NCI-H1436 treated with DMSO at 0.1 percent for 48 hours (cell line): Measurements from ENCODE around the gene CEACAM6.
"Not testable (repeated sequence)": the region's sequence is repeated elsewhere in the genome, so short reads cannot be mapped to it uniquely, and the experiment has no call there.

Source experiments
- DNase-seq: peaks from one replicate; lab custom pipeline; 2025; lab: John Stamatoyannopoulos, UW

The CEACAM6 gene

DNA sequence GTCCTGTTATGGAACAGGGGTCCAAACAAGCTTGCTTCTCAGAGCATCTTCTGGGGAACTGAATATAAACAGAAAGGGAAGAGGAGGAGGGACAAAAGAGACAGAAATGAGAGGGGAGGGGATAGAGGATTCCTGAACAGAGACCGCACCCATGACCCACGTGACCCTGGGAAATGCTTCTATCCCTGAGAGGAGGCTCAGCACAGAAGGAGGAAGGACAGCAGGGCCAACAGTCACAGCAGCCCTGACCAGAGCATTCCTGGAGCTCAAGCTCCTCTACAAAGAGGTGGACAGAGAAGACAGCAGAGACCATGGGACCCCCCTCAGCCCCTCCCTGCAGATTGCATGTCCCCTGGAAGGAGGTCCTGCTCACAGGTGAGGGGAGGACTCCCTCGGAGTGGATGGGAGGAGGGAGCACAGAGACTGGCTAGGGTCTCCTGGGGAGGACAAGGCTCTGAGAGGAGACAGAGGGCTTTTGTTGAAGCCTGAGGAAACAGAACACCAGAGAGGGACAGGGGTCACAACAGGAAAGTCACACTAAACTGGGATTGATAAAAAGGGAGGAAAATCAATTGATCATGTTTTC, at the start of gene CEACAM6:
Gene CEACAM6, plus strand, starts transcription at position 203 of the 586 bp plus-strand sequence. Its CDS starts 109 bp downstream, at position 312.
- DNase-seq, result no peak

DNA sequence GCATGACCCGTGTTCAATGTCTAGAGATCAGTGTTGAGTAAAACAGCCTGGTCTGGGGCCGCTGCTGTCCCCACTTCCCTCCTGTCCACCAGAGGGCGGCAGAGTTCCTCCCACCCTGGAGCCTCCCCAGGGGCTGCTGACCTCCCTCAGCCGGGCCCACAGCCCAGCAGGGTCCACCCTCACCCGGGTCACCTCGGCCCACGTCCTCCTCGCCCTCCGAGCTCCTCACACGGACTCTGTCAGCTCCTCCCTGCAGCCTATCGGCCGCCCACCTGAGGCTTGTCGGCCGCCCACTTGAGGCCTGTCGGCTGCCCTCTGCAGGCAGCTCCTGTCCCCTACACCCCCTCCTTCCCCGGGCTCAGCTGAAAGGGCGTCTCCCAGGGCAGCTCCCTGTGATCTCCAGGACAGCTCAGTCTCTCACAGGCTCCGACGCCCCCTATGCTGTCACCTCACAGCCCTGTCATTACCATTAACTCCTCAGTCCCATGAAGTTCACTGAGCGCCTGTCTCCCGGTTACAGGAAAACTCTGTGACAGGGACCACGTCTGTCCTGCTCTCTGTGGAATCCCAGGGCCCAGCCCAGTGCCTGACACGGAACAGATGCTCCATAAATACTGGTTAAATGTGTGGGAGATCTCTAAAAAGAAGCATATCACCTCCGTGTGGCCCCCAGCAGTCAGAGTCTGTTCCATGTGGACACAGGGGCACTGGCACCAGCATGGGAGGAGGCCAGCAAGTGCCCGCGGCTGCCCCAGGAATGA, 48.4 kb upstream of the CEACAM6 start:
- DNase-seq, result peak; percentile 59

DNA sequence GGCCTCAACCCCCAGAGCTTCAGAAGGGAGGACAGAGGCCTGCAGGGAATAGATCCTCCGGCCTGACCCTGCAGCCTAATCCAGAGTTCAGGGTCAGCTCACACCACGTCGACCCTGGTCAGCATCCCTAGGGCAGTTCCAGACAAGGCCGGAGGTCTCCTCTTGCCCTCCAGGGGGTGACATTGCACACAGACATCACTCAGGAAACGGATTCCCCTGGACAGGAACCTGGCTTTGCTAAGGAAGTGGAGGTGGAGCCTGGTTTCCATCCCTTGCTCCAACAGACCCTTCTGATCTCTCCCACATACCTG, 47.9 kb upstream of the CEACAM6 start:
- DNase-seq, result no peak

DNA sequence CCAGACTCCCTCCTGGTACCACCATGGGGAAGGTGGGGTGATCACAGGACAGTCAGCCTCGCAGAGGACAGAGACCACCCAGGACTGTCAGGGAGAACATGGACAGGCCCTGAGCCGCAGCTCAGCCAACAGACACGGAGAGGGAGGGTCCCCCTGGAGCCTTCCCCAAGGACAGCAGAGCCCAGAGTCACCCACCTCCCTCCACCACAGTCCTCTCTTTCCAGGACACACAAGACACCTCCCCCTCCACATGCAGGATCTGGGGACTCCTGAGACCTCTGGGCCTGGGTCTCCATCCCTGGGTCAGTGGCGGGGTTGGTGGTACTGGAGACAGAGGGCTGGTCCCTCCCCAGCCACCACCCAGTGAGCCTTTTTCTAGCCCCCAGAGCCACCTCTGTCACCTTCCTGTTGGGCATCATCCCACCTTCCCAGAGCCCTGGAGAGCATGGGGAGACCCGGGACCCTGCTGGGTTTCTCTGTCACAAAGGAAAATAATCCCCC, 47.4 kb upstream of the CEACAM6 start:
- DNase-seq, result no peak

DNA sequence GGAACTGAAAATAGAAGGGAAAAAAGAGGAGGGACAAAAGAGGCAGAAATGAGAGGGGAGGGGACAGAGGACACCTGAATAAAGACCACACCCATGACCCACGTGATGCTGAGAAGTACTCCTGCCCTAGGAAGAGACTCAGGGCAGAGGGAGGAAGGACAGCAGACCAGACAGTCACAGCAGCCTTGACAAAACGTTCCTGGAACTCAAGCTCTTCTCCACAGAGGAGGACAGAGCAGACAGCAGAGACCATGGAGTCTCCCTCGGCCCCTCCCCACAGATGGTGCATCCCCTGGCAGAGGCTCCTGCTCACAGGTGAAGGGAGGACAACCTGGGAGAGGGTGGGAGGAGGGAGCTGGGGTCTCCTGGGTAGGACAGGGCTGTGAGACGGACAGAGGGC, 46.8 kb upstream of the CEACAM6 start, which contains the start of gene CEACAM5:
Gene CEACAM5, plus strand, starts transcription at position 146 of the 400 bp plus-strand sequence. Its CDS starts 106 bp downstream, at position 252.
- DNase-seq, result no peak

DNA sequence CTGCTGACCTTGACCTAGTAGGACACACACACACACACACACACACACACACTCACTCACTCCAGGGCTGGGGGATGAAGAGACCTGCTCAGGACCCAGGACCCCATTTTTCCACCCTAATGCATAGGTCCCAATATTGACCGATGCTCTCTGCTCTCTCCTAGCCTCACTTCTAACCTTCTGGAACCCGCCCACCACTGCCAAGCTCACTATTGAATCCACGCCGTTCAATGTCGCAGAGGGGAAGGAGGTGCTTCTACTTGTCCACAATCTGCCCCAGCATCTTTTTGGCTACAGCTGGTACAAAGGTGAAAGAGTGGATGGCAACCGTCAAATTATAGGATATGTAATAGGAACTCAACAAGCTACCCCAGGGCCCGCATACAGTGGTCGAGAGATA, 45.8 kb upstream of the CEACAM6 start:
- DNase-seq, result not testable (repeated sequence)

DNA sequence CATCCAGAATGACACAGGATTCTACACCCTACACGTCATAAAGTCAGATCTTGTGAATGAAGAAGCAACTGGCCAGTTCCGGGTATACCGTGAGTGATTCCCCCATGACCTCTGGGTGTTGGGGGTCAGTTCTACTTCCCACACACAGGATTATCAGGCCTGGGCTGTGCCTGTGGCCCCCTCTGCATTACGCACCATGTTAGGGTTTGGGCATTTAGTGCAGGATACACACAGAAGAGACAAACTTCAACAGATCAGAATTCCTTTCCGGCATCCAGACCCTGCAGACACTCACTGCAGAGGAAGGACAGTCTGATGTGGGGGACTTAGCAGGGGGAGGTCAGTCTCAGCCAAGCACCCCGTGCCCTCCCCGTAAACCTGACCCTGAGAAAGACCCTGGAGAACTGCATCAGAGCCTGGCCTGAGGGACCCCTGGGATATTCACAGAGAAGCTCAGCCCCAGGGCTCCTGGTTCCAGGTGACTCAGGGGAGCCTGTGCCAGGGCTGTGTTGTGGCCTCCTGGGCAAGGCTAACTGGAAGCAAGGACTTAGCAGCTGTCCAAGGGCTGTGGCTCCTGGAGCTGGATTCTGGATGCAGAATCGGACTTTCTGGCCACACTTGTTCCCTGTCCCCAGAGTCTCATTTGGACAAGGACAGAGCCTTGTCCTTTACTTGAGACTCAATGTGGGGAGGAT, 45.2 kb upstream of the CEACAM6 start:
- no peak for DNase-seq

DNA sequence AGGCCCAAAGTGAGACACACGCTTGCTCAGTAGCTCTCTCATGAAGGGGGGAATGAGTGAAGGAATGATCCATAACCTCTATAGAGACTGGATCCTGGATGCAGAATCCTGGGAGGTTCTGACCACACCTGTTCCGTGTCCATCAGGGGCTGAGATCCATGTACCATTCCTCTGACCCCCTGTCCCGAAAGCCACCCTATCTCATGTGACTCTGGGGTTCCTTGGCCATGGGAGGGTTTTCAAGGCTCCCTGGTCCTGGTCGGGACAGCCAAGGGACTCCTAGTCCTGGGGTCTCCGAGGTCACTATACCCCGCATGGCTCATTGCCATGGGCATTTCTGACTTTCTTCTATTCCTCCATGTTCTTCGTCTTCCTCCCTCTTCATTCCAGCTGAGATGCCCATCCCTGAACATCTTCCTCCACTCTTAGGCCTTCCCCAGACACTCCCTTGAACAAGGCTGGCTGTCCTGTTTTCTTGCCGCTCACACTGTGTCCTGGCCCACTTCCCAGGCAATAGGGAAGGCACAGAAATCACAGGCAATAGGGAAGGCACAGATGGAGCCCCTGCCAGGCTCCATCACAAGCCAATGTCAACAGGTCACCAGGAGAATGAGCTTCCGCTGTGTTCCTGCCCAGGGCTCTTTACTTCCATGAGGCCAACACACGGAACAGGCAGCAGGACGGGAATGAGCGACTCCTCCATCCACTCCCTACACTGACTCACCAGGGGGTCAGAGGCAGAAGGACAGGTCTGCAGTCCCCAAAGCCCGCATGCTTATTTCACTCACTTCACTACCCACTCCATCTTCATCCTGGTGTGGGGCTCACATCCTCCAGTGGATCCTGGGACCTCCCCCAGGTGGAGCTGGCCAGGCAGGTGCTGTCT, 43.7 kb upstream of the CEACAM6 start:
- DNase-seq, result no peak

DNA sequence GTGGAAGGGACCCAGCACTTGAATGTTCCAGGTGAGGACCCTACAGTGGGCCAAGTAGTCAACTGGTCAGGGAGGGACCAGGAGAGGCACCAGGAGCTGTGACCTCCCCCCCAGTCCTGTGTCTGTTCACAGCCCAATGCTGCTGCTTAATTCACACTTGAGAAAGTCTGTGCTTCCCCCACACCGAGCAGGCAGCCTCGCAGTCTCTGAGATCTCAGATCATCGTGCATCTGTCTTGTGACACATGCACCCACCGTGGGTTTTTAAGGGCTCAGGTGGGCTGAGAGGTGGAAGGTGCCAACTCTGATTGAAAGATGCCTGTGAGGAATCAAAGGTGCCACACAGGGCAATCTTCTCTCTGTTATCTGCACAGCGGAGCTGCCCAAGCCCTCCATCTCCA, 40.7 kb upstream of the CEACAM6 start:
- no peak for DNase-seq

DNA sequence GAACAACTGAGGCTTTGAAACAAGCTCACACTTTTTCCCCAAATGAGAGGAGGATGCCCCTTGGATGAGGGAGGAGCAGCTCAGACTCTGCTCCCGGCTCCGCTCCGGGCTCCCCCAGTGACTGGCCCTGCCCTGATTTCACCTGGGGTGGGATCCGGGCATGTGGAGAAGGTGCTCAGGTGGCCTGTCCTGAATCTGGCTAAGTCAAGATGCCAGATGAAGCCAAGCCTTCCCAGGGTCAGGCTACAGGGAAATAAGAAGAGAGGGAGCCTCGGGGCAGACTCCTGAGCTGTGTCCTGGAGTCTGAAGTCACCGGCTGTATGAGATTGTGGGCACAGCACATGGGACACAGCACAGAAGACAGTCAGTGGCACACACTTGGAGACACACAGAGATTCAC, 36.6 kb upstream of the CEACAM6 start:
- DNase-seq, result no peak

DNA sequence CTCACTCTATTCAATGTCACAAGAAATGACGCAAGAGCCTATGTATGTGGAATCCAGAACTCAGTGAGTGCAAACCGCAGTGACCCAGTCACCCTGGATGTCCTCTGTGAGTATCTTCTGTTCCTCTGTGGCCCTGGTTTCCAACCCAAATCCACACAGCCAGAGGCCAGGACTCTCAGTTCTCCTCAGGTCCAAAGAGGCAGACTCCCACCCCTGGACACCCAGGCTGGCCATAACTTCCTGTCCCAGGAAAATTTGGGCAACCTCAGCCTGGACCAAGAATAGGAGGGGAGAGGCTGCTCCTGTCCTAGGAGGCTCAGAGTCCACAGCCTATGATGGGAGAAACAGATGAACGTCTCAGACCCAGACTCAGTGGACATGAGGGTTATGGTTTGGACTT, 35.2 kb upstream of the CEACAM6 start:
- DNase-seq, result no peak

DNA sequence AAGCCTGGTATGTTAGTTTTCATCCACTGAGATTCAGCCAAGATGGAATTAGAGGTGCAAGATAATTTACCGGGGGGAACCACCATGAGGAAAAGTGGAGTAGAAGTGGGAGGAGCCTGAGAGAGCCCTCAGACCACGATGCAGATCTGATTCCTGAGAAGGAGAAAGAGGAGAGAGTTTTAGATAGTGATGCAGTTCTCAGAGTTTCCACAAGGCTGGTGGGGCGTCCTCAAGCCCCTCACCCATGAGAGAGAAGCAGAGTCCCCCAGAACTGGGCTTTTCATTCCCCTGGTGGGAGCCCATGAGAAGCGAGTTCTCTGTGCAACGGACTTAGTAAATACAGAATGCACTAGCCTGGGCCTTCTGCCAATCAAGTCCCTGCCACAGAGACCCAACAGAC, 28.8 kb upstream of the CEACAM6 start:
- no peak for DNase-seq

DNA sequence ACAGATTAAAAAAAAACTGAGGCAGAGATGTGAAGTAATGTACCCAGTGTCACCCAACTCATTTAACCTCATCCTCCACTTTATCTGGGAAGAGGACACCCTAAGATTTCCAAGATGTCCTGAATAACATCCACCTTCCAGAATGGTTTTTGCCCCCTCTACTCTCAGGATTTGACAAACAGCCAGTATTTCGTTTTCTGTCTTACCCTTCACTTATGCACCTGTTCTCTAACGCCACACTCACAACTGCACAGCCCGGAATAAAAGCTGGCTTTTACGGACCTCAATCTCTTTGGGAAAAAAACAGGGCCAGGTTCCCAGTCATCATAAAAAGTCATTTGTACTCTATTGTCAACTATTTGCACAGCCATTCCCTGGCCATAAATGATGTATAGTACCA, 21.2 kb upstream of the CEACAM6 start:
- no peak for DNase-seq

DNA sequence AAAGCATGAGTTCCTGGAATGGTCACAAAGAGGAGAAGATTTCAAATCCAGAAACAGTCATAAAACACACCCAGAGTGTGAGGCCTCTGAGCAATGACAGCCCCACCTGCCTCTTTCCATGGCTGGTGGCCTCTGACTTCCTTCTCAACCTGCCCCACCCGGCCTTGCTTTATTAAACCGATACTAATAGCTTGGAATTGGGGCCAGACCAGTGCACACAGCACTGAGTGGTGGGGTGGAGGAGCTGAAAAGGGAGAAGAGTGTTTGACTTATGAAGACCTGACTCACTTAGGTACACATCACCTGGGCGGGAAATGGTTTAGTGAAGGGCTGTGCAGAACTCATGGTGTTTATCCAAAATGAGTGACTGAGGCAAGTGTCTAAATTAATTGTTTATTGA, 20.7 kb upstream of the CEACAM6 start:
- DNase-seq, result peak; percentile 78

DNA sequence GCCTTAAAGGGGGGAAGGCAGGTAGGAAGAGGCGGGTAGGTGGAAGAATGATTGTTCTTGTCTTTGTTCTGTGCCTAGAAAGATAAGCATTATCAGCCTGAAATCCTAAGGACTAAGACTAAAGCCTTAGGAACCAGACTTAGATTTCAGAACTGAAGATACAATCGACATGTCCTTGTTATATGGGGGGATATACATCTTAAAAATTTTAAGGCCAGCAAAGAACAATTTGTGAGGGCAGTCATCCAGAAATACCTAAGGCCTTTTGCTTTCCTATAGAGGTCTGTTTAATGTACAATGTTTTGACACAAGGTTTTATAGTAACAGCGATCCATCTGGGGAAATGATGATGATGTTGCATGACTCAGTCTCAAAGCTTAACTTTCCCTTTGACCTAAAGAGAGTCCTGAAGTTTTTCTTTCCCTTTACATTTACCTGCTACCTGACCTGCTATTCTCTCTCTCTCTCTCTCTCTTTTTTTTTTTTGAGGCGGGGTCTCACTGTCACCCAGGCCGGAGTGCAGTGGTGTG, 20.2 kb upstream of the CEACAM6 start:
- DNase-seq, result no peak

DNA sequence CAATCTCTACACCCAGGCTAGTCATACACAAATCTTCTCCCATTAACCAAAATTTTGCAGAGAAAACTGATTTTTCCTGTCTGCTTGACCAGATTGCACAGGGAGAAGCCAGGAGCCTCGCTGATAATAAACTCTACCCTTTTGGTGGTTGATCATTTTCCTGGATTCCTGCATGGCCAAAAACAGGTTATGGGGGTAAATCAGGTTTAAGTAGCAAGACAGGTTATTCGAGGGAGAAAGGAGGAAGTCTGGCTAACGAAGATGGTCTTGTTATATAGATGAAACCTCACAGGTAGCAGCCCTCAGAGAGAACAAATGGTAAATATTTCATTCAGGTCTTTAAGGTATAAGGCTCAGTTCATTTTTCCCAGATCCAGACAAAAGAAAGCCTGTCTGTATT, 16.0 kb upstream of the CEACAM6 start:
- DNase-seq, result no peak

DNA sequence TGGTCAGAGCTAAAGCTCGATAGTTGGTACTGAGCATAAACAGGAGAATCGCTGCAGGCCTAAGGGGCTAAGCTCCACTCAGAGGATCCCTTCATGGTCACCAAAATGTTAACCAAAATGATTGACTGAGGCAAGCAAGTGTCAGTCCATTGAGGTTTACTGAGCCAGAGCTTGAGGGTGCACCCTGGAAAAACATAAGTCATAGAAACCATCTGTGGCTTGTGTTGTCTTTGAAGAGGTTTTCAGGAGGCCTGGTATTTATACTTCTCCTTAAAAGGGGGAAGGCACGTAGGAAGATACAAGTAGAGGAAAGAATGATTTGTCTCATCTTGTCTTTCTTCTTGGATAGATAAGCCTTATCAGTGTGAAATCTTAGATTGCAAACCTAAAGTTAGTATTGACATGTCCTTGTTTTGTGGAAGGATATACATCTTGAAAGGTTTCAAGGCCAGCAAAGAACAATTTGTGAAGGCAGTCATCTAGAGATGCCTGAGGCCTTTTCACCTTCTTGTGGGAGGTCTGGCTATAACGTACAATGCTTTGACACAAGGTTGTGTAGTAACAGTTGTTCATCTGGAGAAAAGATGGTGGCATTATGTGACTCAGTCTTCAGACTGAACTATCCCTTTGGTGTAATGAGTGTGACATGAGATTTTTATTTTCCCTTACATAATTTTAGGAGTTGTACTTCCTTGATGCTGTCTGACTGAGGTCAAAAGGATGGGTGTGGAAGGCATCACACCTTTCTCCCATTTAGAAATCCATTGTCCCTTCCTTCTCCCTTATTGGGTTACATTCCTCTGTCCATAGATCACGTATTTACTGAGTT, 14.7 kb upstream of the CEACAM6 start:
- DNase-seq, result no peak

DNA sequence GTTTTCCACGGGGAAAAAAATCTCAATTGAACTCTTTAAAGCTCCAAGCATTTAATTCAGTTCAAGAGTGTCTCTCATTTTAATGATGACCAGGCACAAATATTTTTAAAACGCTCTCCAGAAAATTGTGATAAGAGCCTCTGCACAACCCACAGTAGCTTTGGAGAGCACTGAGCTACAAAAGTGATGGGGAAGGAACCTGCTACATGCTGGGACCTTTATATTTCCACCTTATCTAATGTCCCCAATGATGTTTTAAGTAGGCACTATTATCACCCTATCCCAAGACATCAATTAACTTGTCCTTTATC, 14.1 kb upstream of the CEACAM6 start:
- DNase-seq, result no peak

DNA sequence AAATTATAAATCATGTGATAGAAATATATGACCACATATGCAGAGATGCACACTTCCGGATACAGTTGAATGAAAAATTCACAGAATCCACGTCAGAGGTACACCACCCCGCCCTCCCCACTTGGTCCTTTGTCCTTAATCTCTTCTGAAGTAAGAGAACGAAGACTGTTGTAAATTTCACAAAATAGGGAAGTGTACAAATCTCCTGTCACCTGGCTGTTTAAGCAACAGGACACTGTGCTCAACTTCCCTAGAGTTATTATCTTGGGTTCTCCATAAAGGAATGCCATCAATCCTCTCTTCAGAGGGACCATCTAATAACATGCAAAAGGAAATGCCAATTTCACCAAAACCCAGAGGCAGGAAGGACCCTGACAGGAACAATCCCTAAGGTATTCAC, 10.5 kb upstream of the CEACAM6 start:
- no peak for DNase-seq

DNA sequence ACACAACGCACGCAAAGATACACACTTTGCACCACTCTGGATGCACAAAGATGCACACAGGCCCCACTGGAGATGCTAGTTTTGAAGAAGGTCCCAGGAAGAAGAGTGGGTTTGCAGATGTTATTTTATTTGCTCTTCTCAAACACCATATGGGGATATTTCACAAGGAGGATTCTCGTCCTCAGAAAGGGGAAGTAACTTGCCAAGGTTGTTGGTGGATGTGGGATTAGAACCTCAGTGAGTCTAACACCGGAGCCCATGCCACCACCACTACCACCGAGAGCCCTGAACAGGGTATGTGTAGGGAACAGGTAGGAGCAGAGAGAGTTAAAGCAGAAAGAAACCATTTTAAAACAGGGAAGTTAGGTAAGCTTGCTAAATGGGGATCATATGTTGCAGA, 9.6 kb upstream of the CEACAM6 start:
- DNase-seq, result no peak

DNA sequence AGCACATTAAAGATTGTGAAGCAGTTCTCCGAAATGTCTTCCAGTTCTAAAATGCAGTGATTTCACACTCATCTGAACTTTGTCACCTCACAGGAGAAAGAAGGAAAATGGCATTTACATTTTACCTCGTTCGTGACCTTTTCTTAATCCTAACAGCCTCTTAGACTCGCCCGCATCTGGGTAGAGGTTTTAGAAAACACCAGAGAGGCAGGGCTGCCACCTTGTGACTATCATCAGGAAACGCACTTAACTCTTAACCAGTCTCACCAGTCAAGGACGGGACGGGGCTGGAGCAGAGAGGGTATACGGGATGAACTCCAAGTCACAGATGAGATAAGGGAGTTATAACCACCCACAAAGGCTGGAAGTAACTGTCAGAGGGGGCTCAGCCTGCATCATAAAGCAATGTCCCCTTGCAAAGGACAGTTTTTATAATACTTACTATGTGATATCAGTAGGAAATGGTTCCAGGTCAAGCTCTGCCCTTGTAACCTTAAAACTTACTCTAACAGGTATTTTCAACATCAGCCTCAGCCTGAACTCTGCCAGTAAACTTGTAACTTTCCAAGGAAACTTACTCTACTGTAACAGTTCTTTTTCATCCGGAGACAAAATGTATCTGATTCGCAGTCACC, 8.6 kb upstream of the CEACAM6 start:
- DNase-seq, result peak; percentile 74
